GM10847 (cell line): ENCODE results near the gene LRP5.

Experiments used
- POLR2A ChIP-seq: IDR thresholded peaks from 2 replicates; pipeline ENCODE4 v1.6.1; 2011; ENCODE audit not compliant: insufficient read length; ENCODE audit errors: extremely low read depth

Gene LRP5

DNA sequence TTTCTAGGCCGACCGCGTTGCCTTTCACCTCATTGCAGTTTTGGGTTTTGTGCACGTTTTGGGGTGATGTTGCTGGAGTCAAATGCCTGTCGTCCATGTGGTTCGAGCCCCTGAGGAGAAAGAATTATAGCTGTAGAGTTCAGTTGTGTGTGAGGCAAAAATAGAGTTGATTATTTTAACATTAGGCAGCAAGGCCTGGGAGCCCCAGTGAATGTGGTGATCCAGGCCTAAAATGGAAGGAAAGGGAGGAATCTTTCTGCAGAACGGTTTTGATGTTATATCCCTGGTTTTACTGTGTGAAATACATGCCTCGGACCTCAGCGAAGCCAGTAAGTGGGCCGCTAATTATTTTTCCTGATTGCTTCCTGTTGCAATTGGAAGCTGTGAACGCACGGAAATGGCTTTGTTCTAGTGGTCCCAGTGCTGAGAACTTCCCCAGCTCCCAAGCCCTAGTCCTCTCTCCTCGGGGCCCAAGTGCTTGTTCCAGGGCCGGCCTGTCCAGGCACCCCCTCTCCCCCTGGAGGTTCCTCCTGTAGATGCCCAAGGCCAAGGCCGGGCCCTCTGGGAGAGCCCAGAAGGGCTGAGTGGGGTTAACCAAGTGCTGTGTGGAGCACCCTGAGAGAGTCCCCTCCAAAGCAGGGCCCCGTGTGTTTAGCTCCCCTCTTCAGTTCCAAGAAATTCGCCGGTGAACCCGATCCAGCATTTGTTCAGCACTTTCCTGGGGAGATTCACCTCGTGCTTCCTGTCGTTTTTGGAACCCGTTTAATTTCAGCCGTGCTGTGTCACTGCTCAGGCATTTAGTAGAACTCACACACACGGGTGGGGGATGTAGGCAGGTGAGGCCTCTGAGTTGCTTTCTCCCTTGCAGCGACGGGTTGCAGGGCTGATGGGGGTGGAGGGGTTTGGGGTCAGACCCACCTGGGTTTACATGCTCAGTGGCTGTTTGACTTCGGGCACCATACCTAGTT is 2.1 kb downstream of the LRP5 start:
- no peak for TF ChIP-seq POLR2A

DNA sequence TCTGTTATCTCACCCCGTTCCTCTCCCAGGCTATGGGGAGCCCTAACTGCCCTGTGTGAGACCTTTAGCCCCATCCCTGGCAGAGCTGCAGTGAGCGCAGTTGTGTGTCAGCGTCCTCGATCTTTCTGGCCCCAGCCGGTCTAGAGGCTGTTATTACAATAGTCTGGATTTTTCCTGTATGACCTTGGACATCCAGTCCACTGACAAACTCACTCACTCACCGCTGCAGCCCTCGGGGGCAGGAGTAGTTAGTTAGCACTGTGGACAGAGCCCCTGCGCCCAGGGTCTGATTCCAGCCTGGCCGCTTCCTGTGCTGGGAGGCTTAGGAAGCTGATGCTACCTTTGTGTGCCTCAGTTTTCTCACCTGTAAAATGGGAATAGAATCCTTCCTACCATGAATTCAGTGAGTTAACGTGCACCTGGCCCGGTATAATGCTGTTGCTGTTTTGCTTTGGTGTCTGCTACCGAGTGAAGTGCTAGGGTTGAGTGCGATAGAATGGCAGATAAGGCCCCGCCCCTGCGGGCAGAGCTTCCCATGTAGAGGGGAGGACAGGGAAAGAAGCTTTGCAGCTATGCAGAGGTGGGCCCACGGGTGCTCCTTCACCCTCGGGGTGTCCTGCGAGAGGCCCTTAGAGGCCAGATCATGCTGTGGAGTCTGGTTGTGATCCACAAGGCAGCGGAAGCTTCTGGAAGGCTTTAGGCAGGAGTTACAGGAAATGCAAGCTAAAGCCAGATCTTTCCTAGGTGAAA is 3.0 kb downstream of the LRP5 start:
- no peak for TF ChIP-seq POLR2A

DNA sequence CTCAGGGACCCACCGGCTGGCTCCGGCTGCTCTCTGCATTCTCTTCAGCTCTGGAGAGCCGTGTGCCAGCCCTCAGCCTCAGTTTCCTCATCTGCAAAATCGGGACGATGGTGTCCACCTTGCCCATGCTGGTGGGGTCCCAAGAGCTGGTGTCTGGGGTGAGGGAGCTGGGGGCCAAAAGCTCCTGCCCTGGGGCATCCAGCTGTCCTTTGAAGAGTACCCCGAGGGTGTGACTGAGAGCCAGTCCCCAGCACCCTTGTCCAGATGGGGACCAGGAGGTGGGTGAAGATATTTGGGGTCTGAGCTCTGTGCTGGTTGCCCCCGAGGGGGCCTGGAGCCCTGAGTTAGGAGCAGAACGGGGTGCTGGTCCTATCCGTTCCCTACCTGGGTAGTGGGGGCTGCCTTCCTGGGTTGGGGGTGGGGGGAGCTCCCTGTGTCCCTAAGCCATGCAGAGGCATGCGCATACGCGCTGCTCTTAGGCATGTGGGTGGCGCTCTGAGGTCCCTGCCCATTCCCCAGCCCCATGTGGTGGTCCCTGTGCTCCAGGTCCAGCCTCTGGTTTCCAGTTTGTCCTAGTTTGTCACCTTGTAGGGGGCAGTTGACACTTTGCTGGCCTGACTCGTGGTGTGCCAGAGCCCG is 4.9 kb downstream of the LRP5 start:
- no peak for TF ChIP-seq POLR2A

DNA sequence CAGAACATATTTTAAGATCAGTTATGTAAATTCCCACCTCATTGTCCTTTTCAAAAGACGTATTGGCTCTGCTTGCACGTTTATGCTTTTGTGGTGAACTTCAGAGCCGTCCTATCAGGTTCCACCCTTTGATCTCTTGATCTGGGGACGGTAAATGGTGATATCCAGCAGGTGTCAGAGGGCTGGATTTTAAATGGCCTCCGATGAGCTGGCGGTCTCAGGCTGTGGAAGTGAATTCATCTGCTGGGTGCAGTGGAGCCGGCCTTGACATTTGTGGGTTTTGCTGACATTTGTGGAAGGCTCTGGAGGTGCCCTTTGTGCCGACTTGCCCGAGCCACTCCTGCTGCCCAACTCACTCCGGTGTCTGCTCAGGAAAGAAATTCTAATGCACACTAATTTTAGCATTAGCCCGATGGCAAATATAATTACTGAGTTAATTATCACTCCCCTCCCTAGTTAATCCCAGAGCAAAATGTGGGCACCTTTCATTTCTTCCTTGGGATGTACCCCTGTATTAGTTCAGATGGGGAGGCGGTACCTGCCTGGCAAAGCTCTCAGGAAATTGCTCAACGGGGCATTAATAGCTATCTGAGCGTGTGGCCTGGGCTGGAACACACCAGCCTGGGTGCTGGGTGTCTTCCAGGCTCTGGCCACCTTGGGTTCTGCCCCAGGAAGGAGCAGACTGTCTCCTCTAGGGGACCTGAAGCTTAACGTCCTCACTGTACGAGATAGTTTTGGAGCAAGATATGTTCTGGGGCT is 9.1 kb downstream of the LRP5 start:
- TF ChIP-seq POLR2A, result no peak

DNA sequence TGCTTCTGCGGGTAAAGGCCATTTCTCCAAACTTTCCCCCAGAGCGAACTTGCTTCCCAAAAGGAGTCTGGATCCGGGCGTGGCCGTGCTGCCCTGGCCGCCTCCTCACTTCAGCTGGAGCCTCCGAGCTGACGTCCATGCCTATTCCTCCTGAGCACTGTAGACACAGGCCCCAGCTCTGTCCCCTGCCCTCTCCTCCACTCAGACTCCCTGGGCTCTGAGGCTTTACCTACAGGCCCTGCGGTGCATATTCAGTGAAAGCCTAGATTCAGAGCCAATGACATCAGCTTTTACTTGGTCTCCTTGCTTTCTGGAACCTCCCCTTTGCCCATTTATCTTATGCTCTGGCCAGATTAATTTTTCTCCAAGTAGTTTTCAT is 9.7 kb downstream of the LRP5 start:
- no peak for TF ChIP-seq POLR2A

DNA sequence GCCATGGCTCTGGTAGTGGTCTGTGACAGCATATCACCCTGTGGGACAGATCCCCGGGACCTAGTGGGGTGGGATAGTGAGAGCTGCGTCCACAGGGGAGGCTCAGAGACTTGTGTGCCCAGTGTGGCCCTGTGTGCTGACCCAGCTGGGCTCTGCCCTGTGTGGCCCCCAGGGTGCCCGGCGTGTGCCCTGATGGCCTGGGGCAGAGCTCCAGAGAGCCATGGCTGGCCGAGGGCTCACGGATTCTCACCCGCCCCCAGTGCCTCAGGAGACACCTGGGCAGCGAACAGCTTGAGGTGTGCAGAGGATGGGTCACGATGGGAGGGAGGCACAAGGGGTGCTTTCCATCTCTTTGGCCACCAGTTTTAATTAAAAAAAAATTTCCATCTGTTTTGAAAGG is 11.8 kb downstream of the LRP5 start:
- no peak for TF ChIP-seq POLR2A

DNA sequence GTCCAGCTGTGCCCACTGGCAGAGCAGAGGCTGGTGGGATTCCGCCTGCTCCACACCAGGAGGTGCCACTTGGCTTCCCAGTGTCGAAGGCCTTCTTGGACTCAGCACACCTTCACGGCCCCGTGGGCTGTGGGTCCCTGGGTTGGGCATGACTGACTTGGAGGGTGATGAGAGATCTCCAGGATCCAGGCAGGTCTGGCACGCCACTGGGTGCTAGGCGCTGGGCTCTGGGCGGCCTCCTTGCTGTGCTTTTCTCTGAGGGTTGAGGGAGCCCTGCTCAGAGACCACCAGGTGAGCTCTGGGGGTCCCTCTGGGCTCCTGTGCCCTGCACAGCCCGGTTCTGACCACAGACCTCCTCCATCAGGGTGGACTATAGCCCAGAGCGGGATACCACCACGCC is 12.3 kb downstream of the LRP5 start:
- TF ChIP-seq POLR2A, result no peak

DNA sequence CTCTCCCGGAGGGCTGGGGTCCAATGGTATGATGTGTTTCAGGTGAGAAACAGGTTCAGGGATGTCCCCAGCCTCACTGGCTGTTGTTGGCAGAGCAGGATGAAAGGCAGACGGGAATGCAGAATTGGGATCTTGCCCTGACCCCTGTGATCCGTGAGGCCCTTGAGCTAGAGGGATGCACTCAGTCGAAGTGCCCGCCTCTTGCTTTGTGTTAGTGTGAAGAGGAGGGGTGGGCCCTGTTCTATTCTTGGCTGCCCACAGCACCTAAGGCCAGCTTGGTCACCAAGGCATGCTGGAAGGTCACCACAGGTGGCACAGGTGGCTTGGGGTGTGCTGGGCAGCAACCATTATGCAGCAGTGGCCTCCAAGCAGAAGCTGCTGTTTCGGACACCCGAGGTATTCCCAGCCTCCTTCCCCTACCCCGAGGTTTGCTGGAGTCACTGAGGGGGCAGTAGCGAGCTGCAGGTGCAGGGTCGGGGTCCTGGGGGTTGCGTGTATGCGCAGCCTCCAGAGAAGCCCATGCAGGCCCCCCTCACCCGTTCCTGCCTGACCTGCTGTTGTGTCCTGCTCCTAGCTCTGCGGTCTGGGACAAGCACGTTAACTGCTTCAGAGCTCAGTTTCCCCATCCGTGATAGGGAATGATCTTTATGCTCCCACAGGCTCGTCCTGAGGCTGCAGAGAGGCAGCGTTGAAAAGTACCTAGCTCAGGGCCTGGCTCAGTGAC is 13.0 kb downstream of the LRP5 start:
- TF ChIP-seq POLR2A, result no peak

DNA sequence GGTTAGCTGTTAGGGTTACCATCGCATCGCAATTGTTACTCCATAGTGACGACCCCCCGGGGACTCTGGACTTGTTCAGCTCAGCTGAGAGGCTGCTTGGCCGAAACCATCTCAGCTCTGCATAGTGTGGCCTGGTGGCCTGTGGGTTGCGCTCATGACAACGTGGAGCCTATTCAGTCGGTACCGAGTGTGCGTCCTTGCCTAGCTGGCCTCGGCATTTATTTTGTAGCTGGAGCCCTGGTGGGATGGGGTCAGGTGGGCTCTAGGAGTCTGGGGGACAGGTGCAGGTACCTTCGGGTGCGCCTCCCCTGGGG is 13.5 kb downstream of the LRP5 start:
- TF ChIP-seq POLR2A, result no peak

DNA sequence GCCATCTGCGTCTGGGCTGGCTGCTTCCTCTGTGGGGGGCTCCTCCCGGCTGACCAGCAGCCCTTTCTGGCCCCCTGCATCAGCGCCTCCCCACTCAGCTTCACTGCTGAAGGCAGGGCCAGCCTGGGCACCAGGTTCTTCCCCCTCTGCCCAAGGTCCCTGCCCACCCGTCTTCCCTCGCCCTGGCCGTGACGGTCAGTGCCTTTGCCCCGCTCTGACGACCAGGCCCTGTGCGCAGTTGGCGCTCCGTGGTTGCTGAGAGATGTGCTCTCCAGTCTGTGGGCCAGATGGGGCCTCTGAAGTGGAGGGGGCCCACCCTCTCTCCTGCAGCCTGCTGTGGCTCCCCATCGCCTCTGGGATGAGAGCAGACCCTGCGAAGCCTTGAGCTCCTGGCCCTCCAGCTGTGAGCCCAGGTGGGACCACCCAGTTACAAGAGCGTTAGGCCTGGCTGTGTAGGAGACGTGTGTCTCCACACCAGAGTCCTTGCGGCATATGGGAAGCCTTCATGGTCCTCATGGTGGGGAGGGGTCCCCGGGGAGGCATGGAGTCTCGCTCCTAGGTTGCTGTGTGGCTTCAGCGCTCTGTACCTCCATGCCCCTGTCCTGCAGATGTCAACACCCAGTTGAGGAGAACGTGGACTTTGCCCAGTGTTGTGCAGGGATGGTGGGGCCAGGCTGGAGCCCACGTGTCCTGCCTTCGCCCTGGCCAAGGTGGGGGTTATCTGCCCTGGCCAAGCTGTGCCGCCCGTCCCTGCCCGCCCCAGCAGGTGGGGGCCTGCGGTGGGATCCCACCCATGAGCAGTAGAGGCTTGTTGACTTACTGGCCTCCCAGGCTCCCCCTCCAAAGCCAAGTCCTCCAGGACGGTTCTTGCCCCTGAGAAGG is 14.2 kb downstream of the LRP5 start:
- TF ChIP-seq POLR2A, result no peak

DNA sequence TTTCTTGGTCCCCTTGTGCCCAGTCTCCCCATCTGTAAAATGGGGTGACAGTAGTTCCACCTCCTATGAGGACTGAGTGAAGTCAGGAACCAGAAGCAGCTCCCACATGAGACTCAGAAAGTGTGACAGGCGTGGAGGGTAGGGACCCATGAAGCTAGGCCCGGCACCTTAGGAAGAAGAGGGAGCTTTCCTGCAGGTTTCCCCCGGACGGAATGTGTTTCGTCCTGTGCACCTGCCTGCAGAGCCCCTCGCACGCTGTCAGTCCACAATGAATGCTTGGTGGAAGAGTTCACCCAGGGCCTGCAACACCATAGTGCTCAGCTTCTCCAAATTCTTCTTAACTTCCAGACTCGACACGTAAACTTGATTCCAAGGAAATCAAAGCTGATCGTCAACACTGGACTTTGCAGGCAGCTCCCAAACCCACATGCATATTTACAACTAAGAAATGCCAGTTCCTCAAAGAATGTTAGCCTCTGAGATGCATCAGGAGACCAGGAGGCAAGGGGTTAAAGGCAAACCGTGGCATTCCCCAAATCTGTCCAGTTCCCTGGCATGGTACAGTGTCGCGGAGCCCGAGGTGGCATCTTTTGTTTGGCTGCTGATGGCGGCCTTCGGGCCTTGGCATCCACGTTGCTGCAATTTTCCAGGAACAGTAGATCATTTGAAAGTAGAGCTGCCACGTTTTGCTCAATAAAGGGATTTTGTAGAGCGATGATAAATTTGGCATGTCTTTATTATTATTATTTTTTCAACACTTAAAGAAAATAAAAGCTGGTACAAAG is 15.4 kb downstream of the LRP5 start:
- no peak for TF ChIP-seq POLR2A

DNA sequence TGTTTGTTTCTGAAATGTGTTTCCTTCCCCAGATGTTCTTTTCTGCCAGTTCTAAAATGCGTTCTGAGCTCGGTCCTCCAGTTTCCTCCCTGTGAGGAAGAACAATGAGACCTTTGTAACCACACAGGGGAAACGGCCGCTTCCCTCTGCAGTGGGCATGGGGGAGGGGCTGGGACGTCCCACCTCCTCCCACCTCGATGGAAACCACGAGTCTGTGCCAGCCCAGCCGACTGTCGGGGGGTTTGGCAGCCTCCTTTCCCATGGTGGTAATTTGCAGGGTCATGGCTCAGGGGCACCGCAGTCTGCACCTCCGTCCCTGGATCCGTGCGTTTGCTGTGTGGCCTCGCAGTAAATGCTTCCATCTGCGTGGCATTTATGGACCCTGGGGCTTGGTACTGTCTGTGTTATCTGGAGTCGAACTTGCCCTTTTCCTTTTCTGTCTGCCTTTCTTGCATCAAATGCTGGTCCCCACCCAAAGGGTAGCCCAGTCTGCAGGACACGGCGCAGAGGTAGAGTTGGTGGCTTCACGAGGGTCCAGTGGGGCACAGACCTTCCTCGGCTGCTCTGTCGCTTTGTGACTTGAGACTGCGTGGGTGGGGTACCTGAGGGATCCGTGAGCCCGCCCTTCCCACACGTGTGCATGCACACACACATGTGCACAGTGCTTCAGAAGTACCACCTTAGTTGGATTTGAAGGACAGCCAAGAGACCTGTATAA is 16.1 kb downstream of the LRP5 start:
- TF ChIP-seq POLR2A, result no peak
